IMR-90 (cell line): ENCODE results near the gene RSBN1L. TPM values are rescaled to one million over a fixed set of nuclear protein-coding genes. Genes with fewer than 3 reads are reported as not detected.

ENCODE experiments used
- ATAC-seq: fragments of 200-7000 bp; cut with Tn5 transposase; 2 replicates; pipeline ENCODE4 v1.9.1; 2020; ENCODE audit warnings: low read depth, mild to moderate bottlenecking, moderate library complexity
- BruUV-seq: library from RNA; stranded (reverse); fragments of 400-500 nt; replicated peaks from 2 replicates; lab custom pipeline; 2021; lab: Mats Ljungman, UMichigan
- CTCF ChIA-PET: fragments of 300-600 bp; formaldehyde crosslinking; extraction: SDS; loops from one replicate; lab custom pipeline; 2021; ENCODE audit warnings: antibody characterized with exemption; lab: Yijun Ruan, JAX
- POLR2A ChIA-PET: fragments of 300-600 bp; sonication (Branson Sonifier 250); formaldehyde crosslinking; loops from one replicate; lab custom pipeline; 2022; ENCODE audit warnings: antibody characterized with exemption; ENCODE audit not compliant: unreplicated experiment; lab: Charles Lee
- DNase-seq: peaks from one replicate; pipeline ENCODE4 v3.0.0; 2013
- H2AFZ ChIP-seq: replicated peaks from 2 replicates; pipeline ENCODE3; 2013; ENCODE audit warnings: low read length, mild to moderate bottlenecking; ENCODE audit not compliant: poor library complexity
- H2AK5ac ChIP-seq: 2 replicates; pipeline ENCODE4 v1.6.1; 2013; ENCODE audit warnings: low read depth, low read length, inconsistent platforms
- H2AK9ac ChIP-seq: replicated peaks from 2 replicates; pipeline ENCODE3; 2013; ENCODE audit warnings: mild to moderate bottlenecking, low read depth, low read length, moderate library complexity; ENCODE audit not compliant: poor library complexity
- H2BK120ac ChIP-seq: 2 replicates; pipeline ENCODE4 v1.6.1; 2013; ENCODE audit warnings: low read depth, low read length, inconsistent platforms
- H2BK15ac ChIP-seq: 3 replicates; pipeline ENCODE4 v1.6.1; 2013; ENCODE audit warnings: low read depth, low read length, inconsistent platforms
- H2BK20ac ChIP-seq: 2 replicates; pipeline ENCODE4 v1.6.1; 2013; ENCODE audit warnings: low read depth, mild to moderate bottlenecking, inconsistent platforms, low read length, moderate library complexity
- H2BK5ac ChIP-seq: 2 replicates; pipeline ENCODE4 v1.6.1; 2013; ENCODE audit warnings: mild to moderate bottlenecking, low read depth, low read length, inconsistent platforms; ENCODE audit not compliant: poor library complexity, severe bottlenecking
- H3K14ac ChIP-seq: replicated peaks from 2 replicates; pipeline ENCODE4 v1.6.1; 2013; ENCODE audit warnings: low read depth, low read length, inconsistent platforms
- H3K18ac ChIP-seq: 2 replicates; pipeline ENCODE4 v1.6.1; 2013; ENCODE audit warnings: low read depth, low read length, control low read depth
- H3K23ac ChIP-seq: 2 replicates; pipeline ENCODE4 v1.6.1; 2013; ENCODE audit warnings: low read depth, low read length, inconsistent platforms
- H3K27ac ChIP-seq: 2 replicates; pipeline ENCODE4 v1.5.1; 2013; ENCODE audit warnings: mild to moderate bottlenecking, control low read depth, low read length; ENCODE audit not compliant: insufficient read depth
- H3K27me3 ChIP-seq: 2 replicates; pipeline ENCODE4 v1.6.1; 2013; ENCODE audit warnings: low read length; ENCODE audit not compliant: control insufficient read depth, insufficient read depth
- H3K36me3 ChIP-seq: 2 replicates; pipeline ENCODE4 v1.6.1; 2013; ENCODE audit warnings: low read length, mixed read lengths; ENCODE audit not compliant: control insufficient read depth, insufficient read depth
- H3K4ac ChIP-seq: 2 replicates; pipeline ENCODE4 v1.6.1; 2013; ENCODE audit warnings: low read depth, low read length, inconsistent platforms
- H3K4me1 ChIP-seq: 2 replicates; pipeline ENCODE4 v1.6.1; 2013; ENCODE audit warnings: low read length, mixed read lengths; ENCODE audit not compliant: control insufficient read depth, insufficient read depth
- H3K4me2 ChIP-seq: 2 replicates; pipeline ENCODE4 v1.6.1; 2013; ENCODE audit warnings: low read depth, mild to moderate bottlenecking, control low read depth, low read length, moderate library complexity
- H3K4me3 ChIP-seq: 2 replicates; pipeline ENCODE4 v1.5.1; 2013; ENCODE audit warnings: low read depth, mild to moderate bottlenecking, control low read depth, low read length, moderate library complexity; ENCODE audit not compliant: insufficient read depth
- H3K56ac ChIP-seq: 2 replicates; pipeline ENCODE4 v1.6.1; 2013; ENCODE audit warnings: low read length, inconsistent platforms; ENCODE audit not compliant: insufficient read depth; ENCODE audit errors: extremely low read depth
- H3K79me1 ChIP-seq, 2 experiments: 2 replicates each; pipeline ENCODE4 v1.6.1; 2013; ENCODE audit warnings: low read length in 2 of 2, inconsistent platforms in 1 of 2, low read depth in 1 of 2
- H3K9ac ChIP-seq: 2 replicates; pipeline ENCODE4 v1.6.1; 2013; ENCODE audit warnings: low read depth, low read length, control low read depth
- H3K9me1 ChIP-seq: 2 replicates; pipeline ENCODE4 v1.6.1; 2013; ENCODE audit warnings: low read length, inconsistent platforms; ENCODE audit not compliant: insufficient read depth
- H3K9me3 ChIP-seq: 2 replicates; pipeline ENCODE4 v1.6.1; 2013; ENCODE audit warnings: low read length; ENCODE audit not compliant: control insufficient read depth, insufficient read depth
- H4K20me1 ChIP-seq: 2 replicates; pipeline ENCODE4 v1.6.1; 2013; ENCODE audit warnings: low read length, inconsistent platforms; ENCODE audit not compliant: insufficient read depth
- H4K5ac ChIP-seq: 2 replicates; pipeline ENCODE4 v1.6.1; 2013; ENCODE audit warnings: mild to moderate bottlenecking, low read depth, low read length, control low read depth
- H4K8ac ChIP-seq, 2 experiments: 2 replicates each; pipeline ENCODE4 v1.6.1; 2013; ENCODE audit warnings: low read depth in 2 of 2, low read length in 2 of 2, control low read depth in 1 of 2, inconsistent platforms in 1 of 2
- H4K91ac ChIP-seq: 2 replicates; pipeline ENCODE4 v1.6.1; 2013; ENCODE audit warnings: low read depth, low read length, inconsistent platforms; ENCODE audit not compliant: insufficient read depth
- BHLHE40 ChIP-seq: fragments of 150-350 bp; IDR thresholded peaks from 2 replicates; pipeline ENCODE4 v1.6.1; 2016; ENCODE audit warnings: mild to moderate bottlenecking, low read depth, low read length
- CEBPB ChIP-seq: IDR thresholded peaks from 2 replicates; pipeline ENCODE4 v1.6.1; 2012; ENCODE audit warnings: low read depth, low read length, improper control_type of control experiment
- CHD1 ChIP-seq: IDR thresholded peaks from 2 replicates; pipeline ENCODE4 v1.6.1; 2012; ENCODE audit warnings: low read depth, low read length, improper control_type of control experiment
- CTCF ChIP-seq: conservative IDR thresholded peaks from 2 replicates; pipeline ENCODE4 v1.5.1; 2012; ENCODE audit warnings: mild to moderate bottlenecking, low read depth, low read length, improper control_type of control experiment
- ELK1 ChIP-seq: fragments of 150-350 bp; IDR thresholded peaks from 2 replicates; pipeline ENCODE4 v1.6.1; 2016; ENCODE audit warnings: low read depth, mild to moderate bottlenecking, low read length, moderate library complexity, borderline replicate concordance
- FOS ChIP-seq: fragments of 150-350 bp; IDR thresholded peaks from 2 replicates; pipeline ENCODE4 v1.6.1; 2016; ENCODE audit warnings: low read depth, low read length
- MAFK ChIP-seq: IDR thresholded peaks from 2 replicates; pipeline ENCODE4 v1.6.1; 2012; ENCODE audit warnings: low read depth, low read length, improper control_type of control experiment
- MXI1 ChIP-seq: IDR thresholded peaks from 2 replicates; pipeline ENCODE4 v1.6.1; 2012; ENCODE audit warnings: low read depth, mild to moderate bottlenecking, low read length, moderate library complexity, borderline replicate concordance
- NFE2L2 ChIP-seq: fragments of 150-350 bp; IDR thresholded peaks from 2 replicates; pipeline ENCODE4 v1.6.1; 2016; ENCODE audit warnings: low read depth, mild to moderate bottlenecking, low read length
- POLR2A ChIP-seq: IDR thresholded peaks from 2 replicates; pipeline ENCODE4 v1.6.1; 2012; ENCODE audit warnings: mild to moderate bottlenecking, low read depth, low read length
- RAD21 ChIP-seq: IDR thresholded peaks from 2 replicates; pipeline ENCODE4 v1.6.1; 2012; ENCODE audit warnings: low read length, improper control_type of control experiment
- RFX5 ChIP-seq: IDR thresholded peaks from 2 replicates; pipeline ENCODE4 v1.8.0; 2012; ENCODE audit warnings: low read depth, mild to moderate bottlenecking, low read length, moderate library complexity
- SMC3 ChIP-seq: fragments of 150-350 bp; IDR thresholded peaks from 2 replicates; pipeline ENCODE4 v1.6.1; 2016; ENCODE audit warnings: low read depth, mild to moderate bottlenecking, antibody characterized with exemption, low read length, moderate library complexity
- USF2 ChIP-seq: fragments of 150-350 bp; IDR thresholded peaks from 2 replicates; pipeline ENCODE4 v1.6.1; 2017; ENCODE audit warnings: mild to moderate bottlenecking, antibody characterized with exemption, low read length, low read depth
- WGBS, 2 experiments: methylation state at CpG; one replicate each; pipeline versions ENCODE4 v1.1.5 to v1.1.7; 2013; ENCODE audit warnings: missing lambda C conversion rate in 2 of 2; ENCODE audit not compliant: insufficient read length in 1 of 2; ENCODE audit errors: extremely low coverage in 2 of 2; 5-methylcytosine and 5-hydroxymethylcytosine counted together
- dilution Hi-C: fragments of 300-500 bp; cut with HindIII; formaldehyde crosslinking; loops from one replicate; pipeline ENCODE4 v1.14.3; 2018; ENCODE audit warnings: low sequenced_read_pairs; ENCODE audit not compliant: unreplicated experiment
- in situ Hi-C: fragments of 300-500 bp; cut with MboI; formaldehyde crosslinking; loops from 3 replicates; pipeline ENCODE4 v1.14.3; 2019; ENCODE audit warnings: low sequenced_read_pairs, inconsistent platforms, mixed read lengths
- intact Hi-C: fragments of 100-400 bp; cut with micrococcal nuclease; formaldehyde crosslinking; loops from 2 replicates; pipeline ENCODE4 v1.10.0; 2022
- polyA plus RNA-seq, 3 experiments: library from polyadenylated mRNA; depleted of rRNA; stranded (reverse); fragments of >200 nt; gene quantifications; 2 replicates each; pipeline ENCODE4 v1.2.3, GENCODE V29; 2012; ENCODE audit warnings: low replicate concordance in 1 of 3
- total RNA-seq: library from RNA; depleted of rRNA; stranded (reverse); fragments of >200 nt; gene quantifications from 2 replicates; pipeline ENCODE4 v1.2.3, GENCODE V29; 2012

RSBN1L gene
- total and polyA plus RNA-seq, 2 of the 4 experiments (the other 2 are of a cell fraction) = 7.8 to 14.7 TPM

GRCh38 chr7:77798394-77799077 is 102.3 kb downstream of the RSBN1L start, which contains the start of the genes PHTF2 and TMEM60:
TSS of gene PHTF2 (plus strand) at chr7:77798773.
TSS of gene TMEM60 (minus strand) at chr7:77798434. CDS start at chr7:77794373, 4,061 bp downstream.
- H3K4me2 ChIP-seq = peak within 1 kb of the TSS; percentile 88
- H2AK9ac ChIP-seq = peak within 1 kb of the TSS; percentile 96
- H3K36me3 ChIP-seq = no peaks in the 10 kb centered on the region
- H3K56ac ChIP-seq = peak within 1 kb of the TSS; percentile 69
- peak within 1 kb of the TSS; percentile 79 for H4K91ac ChIP-seq
- peak within 1 kb of the TSS; percentile 70 for H2BK120ac ChIP-seq
- DNase-seq = peak; percentile 100
- peaks cover 6% of the 10 kb centered on the region; the same call in 1 of the 2 replicates for H3K4me1 ChIP-seq
- H3K27ac ChIP-seq = peak within 1 kb of the TSS; percentile 90
- ATAC-seq = peak; percentile 93
- H3K27me3 ChIP-seq = no peaks in the 10 kb centered on the region
- peak within 1 kb of the TSS; percentile 41 for H2AK5ac ChIP-seq
- peak within 1 kb of the TSS; percentile 68 for H4K5ac ChIP-seq
- in situ Hi-C loops = no loop called here
- peaks cover 22 to 78% of the 10 kb centered on the region in 2 experiments for H3K79me1 ChIP-seq
- H3K4me3 ChIP-seq = peak within 1 kb of the TSS; percentile 81
- dilution Hi-C loops = no loop called here
- H4K8ac ChIP-seq = peak within 1 kb of the TSS; percentile 17 to 82; a peak in 2 of 4 replicates
- 0 out of 2 replicates have a peak, but pooled peaks cover 2% of the 10 kb centered on the region for H3K9me1 ChIP-seq
- peak within 1 kb of the TSS; percentile 87 for H3K23ac ChIP-seq
- H3K4ac ChIP-seq = peak within 1 kb of the TSS; percentile 90
- CTCF ChIA-PET = interaction anchor here (0.7 to 1.3 kb wide), 5 partner anchors 10 to 147 kb away, joined by 3 to 6 read pairs (median 3); no protein-coding TSS in a partner anchor
- intact Hi-C loops = loop anchor here (2.0 to 10.0 kb wide), 3 partner anchors 68 to 138 kb away; no protein-coding TSS in a partner anchor
- H3K18ac ChIP-seq = peak within 1 kb of the TSS; percentile 66
- no peaks in the 10 kb centered on the region for H3K9me3 ChIP-seq
- peak within 1 kb of the TSS; percentile 84 for H2BK5ac ChIP-seq
- H4K20me1 ChIP-seq = no peaks in the 10 kb centered on the region
- H3K14ac ChIP-seq = peak within 1 kb of the TSS; percentile 88
- peak within 1 kb of the TSS; percentile 79 for H3K9ac ChIP-seq
- no TSS peak for BruUV-seq
- WGBS, 2 experiments = 0% methylated on average over 22 of the region's 61 CpGs; no CpG with 5 or more reads in 1 of the 2 experiments
- H2BK15ac ChIP-seq = peak within 1 kb of the TSS; percentile 22; the same call in 2 of the 3 replicates
- POLR2A ChIA-PET = no interaction called here
- peak within 1 kb of the TSS; percentile 96 for H2AFZ ChIP-seq
- H2BK20ac ChIP-seq = no peak within 1 kb of the TSS; the same call in 1 of the 2 replicates
- no peak for TF ChIP-seq NFE2L2
- TF ChIP-seq MAFK = no peak
- TF ChIP-seq MXI1 = peak; percentile 59; the same call in 1 of the 2 replicates
- peak; percentile 48 for TF ChIP-seq POLR2A
- TF ChIP-seq RFX5 = no peak
- TF ChIP-seq RAD21 = peak; percentile 52
- no peak; the same call in 1 of the 2 replicates for TF ChIP-seq BHLHE40
- TF ChIP-seq ELK1 = no peak
- no peak for TF ChIP-seq CEBPB
- TF ChIP-seq USF2 = no peak
- TF ChIP-seq CHD1 = no peak
- 0 out of 2 replicates have a peak, but pooled peaks have one; percentile 59 for TF ChIP-seq FOS
- peak; percentile 53 for TF ChIP-seq CTCF
- peak; percentile 40 for TF ChIP-seq SMC3
